ENCODE measurements around the gene FAS.

FAS gene

GRCh38 chr10:88989824-88990383 lies 694 bp upstream of the FAS start:
- H3K4me3 ChIP-seq (ENCODE audit: low read depth, low read length): peak overlapping the region; percentile 77
- POLR2A ChIA-PET: interaction anchor here (0.8 to 2.2 kb wide), 8 partner anchors 11 to 226 kb away, joined by 3 to 8 read pairs (median 4); no protein-coding TSS in a partner anchor
- CTCF ChIA-PET: interaction anchor here (0.9 to 10.6 kb wide), 17 partner anchors 10 to 232 kb away, joined by 3 to 277 read pairs (median 5); no protein-coding TSS in a partner anchor
- no peak for TF ChIP-seq CTCF (IDR thresholded peaks at IDR 0.05; ENCODE audit: insufficient read depth, low read length, missing control alignments)
- no peak for DNase-seq (ENCODE audit: low read depth, low spot score)

GRCh38 chr10:88991161-88991898 lies 732 bp downstream of the FAS start:
- DNase-seq (ENCODE audit: low read depth, low spot score): no peak
- ChIA-PET CTCF (interaction anchor here (0.9 to 10.6 kb wide), 16 partner anchors 9 to 230 kb away, joined by 3 to 277 read pairs (median 6); no protein-coding TSS in a partner anchor), POLR2A (interaction anchor here (0.8 to 2.2 kb wide), 8 partner anchors 13 to 225 kb away, joined by 3 to 8 read pairs (median 4); no protein-coding TSS in a partner anchor)
- TF ChIP-seq CTCF (IDR thresholded peaks at IDR 0.05; ENCODE audit: insufficient read depth, low read length, missing control alignments): no peak
- H3K4me3 ChIP-seq (ENCODE audit: low read depth, low read length): peak overlapping the region; percentile 77

GRCh38 chr10:88991899-88992320 lies 1.3 kb downstream of the FAS start:
- peak overlapping the region; percentile 77 for H3K4me3 ChIP-seq (ENCODE audit: low read depth, low read length)
- ChIA-PET POLR2A (interaction anchor here (0.8 to 1.6 kb wide), 3 partner anchors 13 to 171 kb away, joined by 3 to 7 read pairs (median 4); no protein-coding TSS in a partner anchor), CTCF (interaction anchor here (0.9 to 10.6 kb wide), 11 partner anchors 9 to 226 kb away, joined by 3 to 277 read pairs (median 6); no protein-coding TSS in a partner anchor)
- no peak for TF ChIP-seq CTCF (IDR thresholded peaks at IDR 0.05; ENCODE audit: insufficient read depth, low read length, missing control alignments)
- DNase-seq (ENCODE audit: low read depth, low spot score): no peak

- ChIA-PET CTCF (interaction anchor here (1.0 to 10.6 kb wide), 8 partner anchors 26 to 225 kb away, joined by 3 to 277 read pairs (median 12); no protein-coding TSS in a partner anchor), POLR2A (interaction anchor here (0.7 kb wide), 1 partner anchor 532 kb away, joined by 3 read pairs; no protein-coding TSS in a partner anchor)
- H3K4me3 ChIP-seq (ENCODE audit: low read depth, low read length): peak overlapping the region; percentile 77
- DNase-seq (ENCODE audit: low read depth, low spot score): no peak
- no peak for TF ChIP-seq CTCF (IDR thresholded peaks at IDR 0.05; ENCODE audit: insufficient read depth, low read length, missing control alignments)
These were observed 2.4 kb downstream of the FAS start for GRCh38 chr10:88992921-88993524.

- TF ChIP-seq CTCF (IDR thresholded peaks at IDR 0.05; ENCODE audit: insufficient read depth, low read length, missing control alignments): no peak
- no peak overlapping the region for H3K4me3 ChIP-seq (ENCODE audit: low read depth, low read length)
- no peak for DNase-seq (ENCODE audit: low read depth, low spot score)
- ChIA-PET CTCF (interaction anchor here (1.6 to 10.6 kb wide), 6 partner anchors 36 to 224 kb away, joined by 4 to 277 read pairs (median 28); no protein-coding TSS in a partner anchor), POLR2A (interaction anchor here (0.5 to 0.9 kb wide), 2 partner anchors 8 to 15 kb away, joined by 3 to 4 read pairs; no protein-coding TSS in a partner anchor)
These were observed 3.4 kb downstream of the FAS start for GRCh38 chr10:88994019-88994418.
